SJCRH30 (cell line): ENCODE measurements around the gene VPS13D. TPM values are rescaled to one million over a fixed set of nuclear protein-coding genes. Genes with fewer than 3 reads are reported as not detected.
"Not testable (repeated sequence)": the region's sequence is repeated elsewhere in the genome, so short reads cannot be mapped to it uniquely, and the experiment has no call there.

Experiments used
- DNase-seq, 2 experiments: peaks; one replicate each; pipeline ENCODE4 v3.0.0-alpha.2; 2015 to 2020
- H3K27ac ChIP-seq: fragments of 250-450 bp; sonication (Bioruptor Pico); 2 replicates; pipeline ENCODE4 v1.5.1; 2020; ENCODE audit warnings: mild to moderate bottlenecking, moderate library complexity
- H3K27me3 ChIP-seq: fragments of 250-450 bp; sonication (Bioruptor Pico); 2 replicates; pipeline ENCODE4 v1.5.1; 2020; ENCODE audit warnings: mild to moderate bottlenecking, moderate library complexity
- H3K36me3 ChIP-seq: fragments of 250-450 bp; sonication (Bioruptor Pico); 2 replicates; pipeline ENCODE4 v1.5.1; 2020; ENCODE audit warnings: mild to moderate bottlenecking, moderate library complexity
- H3K4me1 ChIP-seq: fragments of 250-450 bp; sonication (Bioruptor Pico); 2 replicates; pipeline ENCODE4 v1.5.1; 2020; ENCODE audit warnings: mild to moderate bottlenecking, moderate library complexity
- H3K4me3 ChIP-seq: fragments of 250-450 bp; sonication (Bioruptor Pico); 2 replicates; pipeline ENCODE4 v1.5.1; 2020; ENCODE audit warnings: mild to moderate bottlenecking, moderate library complexity
- H3K9me3 ChIP-seq: fragments of 250-450 bp; sonication (Bioruptor Pico); replicated peaks from 2 replicates; pipeline ENCODE4 v1.5.1; 2020; ENCODE audit warnings: mild to moderate bottlenecking, moderate library complexity
- total RNA-seq: library from RNA; depleted of rRNA; stranded (reverse); fragments of >200 nt; shearing (Covaris generic); gene quantifications from 2 replicates; pipeline ENCODE4 v1.2.3, GENCODE V29; 2014

VPS13D gene
- total RNA-seq, 1 experiment from 2014 or later, result 33.1 TPM

GRCh38 chr1:12465126-12465525 is 235.3 kb downstream of the VPS13D start:
- peaks cover 29% of the 10 kb centered on the region for H3K4me1 ChIP-seq
- H3K27ac ChIP-seq, result no peak overlapping the region
- H3K4me3 ChIP-seq, result no peak overlapping the region
- no peak for DNase-seq
- peaks cover 10% of the 10 kb centered on the region for H3K36me3 ChIP-seq
- no peaks in the 10 kb centered on the region for H3K27me3 ChIP-seq
- H3K9me3 ChIP-seq, result no peaks in the 10 kb centered on the region

GRCh38 chr1:12466816-12467215 is 237.0 kb downstream of the VPS13D start:
- H3K36me3 ChIP-seq, result peaks cover 8% of the 10 kb centered on the region
- no peak for DNase-seq
- no peaks in the 10 kb centered on the region for H3K9me3 ChIP-seq
- H3K4me1 ChIP-seq, result peaks cover 30% of the 10 kb centered on the region
- H3K4me3 ChIP-seq, result no peak overlapping the region
- no peaks in the 10 kb centered on the region for H3K27me3 ChIP-seq
- H3K27ac ChIP-seq, result no peak overlapping the region; the same call in 1 of the 2 replicates

GRCh38 chr1:12467570-12468286 is 237.9 kb downstream of the VPS13D start:
- no peaks in the 10 kb centered on the region for H3K9me3 ChIP-seq
- H3K4me3 ChIP-seq, result no peak overlapping the region
- H3K27ac ChIP-seq, result peak overlapping the region; percentile 56
- H3K27me3 ChIP-seq, result no peaks in the 10 kb centered on the region
- peak in 1 of 2 experiments; percentile 47 for DNase-seq
- H3K36me3 ChIP-seq, result peaks cover 4% of the 10 kb centered on the region; the same call in 1 of the 2 replicates
- peaks cover 34% of the 10 kb centered on the region for H3K4me1 ChIP-seq

- H3K27me3 ChIP-seq, result no peaks in the 10 kb centered on the region
Measured at GRCh38 chr1:12468323-12468722, 238.5 kb downstream of the VPS13D start.

GRCh38 chr1:12469493-12469892 is 239.7 kb downstream of the VPS13D start:
- no peak overlapping the region for H3K27ac ChIP-seq
- no peak overlapping the region for H3K4me3 ChIP-seq
- H3K27me3 ChIP-seq, result no peaks in the 10 kb centered on the region
- 0 out of 2 replicates have a peak, but pooled peaks cover 4% of the 10 kb centered on the region for H3K36me3 ChIP-seq
- peak in 1 of 2 experiments; percentile 59 for DNase-seq
- H3K9me3 ChIP-seq, result no peaks in the 10 kb centered on the region
- peaks cover 42% of the 10 kb centered on the region for H3K4me1 ChIP-seq

More at GRCh38 chr1:12468323-12468722, 238.5 kb downstream of the VPS13D start:
- Histone ChIP-seq H3K27ac (no peak overlapping the region; the same call in 1 of the 2 replicates), H3K4me3 (no peak overlapping the region), H3K9me3 (no peaks in the 10 kb centered on the region), H3K4me1 (peaks cover 39% of the 10 kb centered on the region), H3K36me3 (peaks cover 4% of the 10 kb centered on the region; the same call in 1 of the 2 replicates)
- no peak for DNase-seq

GRCh38 chr1:12469990-12470389 is 240.2 kb downstream of the VPS13D start:
- no peak for DNase-seq
- Histone ChIP-seq H3K4me1 (peaks cover 42% of the 10 kb centered on the region), H3K4me3 (no peak overlapping the region), H3K27me3 (no peaks in the 10 kb centered on the region), H3K36me3 (0 out of 2 replicates have a peak, but pooled peaks cover 4% of the 10 kb centered on the region), H3K27ac (no peak overlapping the region), H3K9me3 (no peaks in the 10 kb centered on the region)

DNA sequence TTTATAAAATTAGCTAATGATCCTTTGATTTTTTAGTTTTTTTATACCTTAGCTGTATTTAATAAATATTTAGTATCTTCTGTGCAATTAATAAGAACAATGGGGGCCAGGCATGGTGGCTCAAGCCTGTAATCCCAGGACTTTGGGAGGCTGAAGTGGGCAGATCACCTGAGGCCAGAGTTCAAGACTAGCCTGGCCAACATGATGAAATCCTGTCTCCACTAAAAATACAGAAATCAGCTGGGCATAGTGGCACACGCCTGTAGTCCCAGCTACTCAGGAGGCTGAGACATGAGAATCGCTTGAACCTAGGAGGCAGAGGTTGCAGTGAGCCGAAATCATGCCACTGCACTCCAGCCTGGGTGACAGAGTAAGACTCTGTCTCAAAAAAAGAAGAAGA is 241.1 kb downstream of the VPS13D start:
- not testable (repeated sequence) for H3K36me3 ChIP-seq, DNase-seq, H3K9me3 ChIP-seq, H3K4me3 ChIP-seq, H3K27ac ChIP-seq, H3K27me3 ChIP-seq
- H3K4me1 ChIP-seq, result peaks cover 47% of the 10 kb centered on the region

GRCh38 chr1:12472156-12472797 is 242.4 kb downstream of the VPS13D start:
- no peaks in the 10 kb centered on the region for H3K36me3 ChIP-seq
- DNase-seq, result no peak
- no peak overlapping the region for H3K27ac ChIP-seq
- H3K4me3 ChIP-seq, result no peak overlapping the region
- H3K9me3 ChIP-seq, result no peaks in the 10 kb centered on the region
- H3K4me1 ChIP-seq, result peaks cover 49% of the 10 kb centered on the region
- no peaks in the 10 kb centered on the region for H3K27me3 ChIP-seq

- H3K9me3 ChIP-seq, result no peaks in the 10 kb centered on the region
- peaks cover 53% of the 10 kb centered on the region for H3K4me1 ChIP-seq
- no peak overlapping the region for H3K4me3 ChIP-seq
- H3K27me3 ChIP-seq, result no peaks in the 10 kb centered on the region
- H3K27ac ChIP-seq, result peak overlapping the region; percentile 60
- peak in 1 of 2 experiments; percentile 27 for DNase-seq
- H3K36me3 ChIP-seq, result no peaks in the 10 kb centered on the region
Measured at GRCh38 chr1:12472798-12473551, 243.1 kb downstream of the VPS13D start.

DNA sequence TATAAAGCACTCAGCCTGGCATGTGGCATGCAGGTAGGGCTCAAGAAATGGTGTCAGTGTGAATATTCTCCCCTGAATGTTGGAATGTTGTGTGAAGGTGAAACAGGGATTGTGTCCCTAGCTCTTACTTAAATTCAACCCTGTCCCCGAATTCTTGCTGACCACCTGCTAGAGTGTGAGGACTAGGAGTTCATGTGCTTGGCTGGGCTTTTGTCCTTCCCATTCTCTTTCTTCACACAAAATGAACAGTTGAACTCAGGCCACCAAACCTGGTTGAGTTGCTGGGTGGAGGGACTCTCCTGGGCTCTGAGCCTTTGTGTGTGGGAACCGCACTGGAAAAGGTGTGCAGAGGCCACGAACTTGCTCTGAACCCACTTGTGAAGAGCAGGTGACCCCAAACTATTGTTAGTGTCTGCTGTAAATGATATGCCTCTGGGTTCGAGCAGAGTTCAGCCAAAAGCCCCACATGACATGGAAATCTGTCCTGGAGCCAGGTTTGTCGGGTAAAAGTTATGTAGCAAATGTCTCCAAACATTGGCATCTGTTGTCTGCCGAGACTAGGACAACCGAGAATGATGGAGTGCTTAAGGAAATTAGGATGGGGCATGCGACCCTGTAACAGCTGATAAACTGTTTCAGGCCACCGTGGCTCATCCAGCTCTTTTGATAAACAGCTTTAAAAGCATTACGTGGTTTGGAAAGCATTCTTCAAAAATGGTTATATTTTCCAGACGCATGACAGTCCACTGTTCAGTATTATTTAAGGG is 243.9 kb downstream of the VPS13D start:
- no peaks in the 10 kb centered on the region for H3K27me3 ChIP-seq
- H3K27ac ChIP-seq, result peak overlapping the region; percentile 60
- DNase-seq, result peak; percentile 77 to 89
- H3K36me3 ChIP-seq, result no peaks in the 10 kb centered on the region
- H3K4me3 ChIP-seq, result no peak overlapping the region
- no peaks in the 10 kb centered on the region for H3K9me3 ChIP-seq
- H3K4me1 ChIP-seq, result peaks cover 52% of the 10 kb centered on the region

- Histone ChIP-seq H3K27me3 (no peaks in the 10 kb centered on the region), H3K36me3 (no peaks in the 10 kb centered on the region), H3K9me3 (no peaks in the 10 kb centered on the region), H3K27ac (no peak overlapping the region), H3K4me1 (peaks cover 52% of the 10 kb centered on the region), H3K4me3 (no peak overlapping the region)
- no peak for DNase-seq
Measured at GRCh38 chr1:12475101-12475500, 245.3 kb downstream of the VPS13D start.

DNA sequence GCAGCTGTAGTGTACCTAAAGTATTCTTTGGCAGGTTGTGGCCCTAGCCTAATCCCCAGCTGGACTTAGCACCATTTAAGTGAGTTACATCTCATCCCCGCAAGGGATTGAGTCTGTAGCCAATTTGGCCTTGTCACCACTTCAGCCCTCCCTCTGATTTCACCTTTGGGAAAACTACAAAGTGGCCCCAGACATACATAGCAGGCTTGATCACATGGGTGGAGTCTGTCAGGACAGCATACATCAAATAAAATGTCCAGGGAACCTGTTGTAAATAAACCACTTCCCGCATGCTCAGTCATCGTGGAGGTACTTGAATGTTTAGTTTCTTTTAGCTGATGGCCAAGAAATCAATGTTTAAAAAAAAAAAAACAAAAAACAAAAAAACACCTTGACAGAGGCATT is 245.7 kb downstream of the VPS13D start:
- peaks cover 52% of the 10 kb centered on the region for H3K4me1 ChIP-seq
- no peaks in the 10 kb centered on the region for H3K27me3 ChIP-seq
- no peak overlapping the region for H3K4me3 ChIP-seq
- no peaks in the 10 kb centered on the region for H3K36me3 ChIP-seq
- H3K9me3 ChIP-seq, result no peaks in the 10 kb centered on the region
- no peak overlapping the region for H3K27ac ChIP-seq
- DNase-seq, result no peak

DNA sequence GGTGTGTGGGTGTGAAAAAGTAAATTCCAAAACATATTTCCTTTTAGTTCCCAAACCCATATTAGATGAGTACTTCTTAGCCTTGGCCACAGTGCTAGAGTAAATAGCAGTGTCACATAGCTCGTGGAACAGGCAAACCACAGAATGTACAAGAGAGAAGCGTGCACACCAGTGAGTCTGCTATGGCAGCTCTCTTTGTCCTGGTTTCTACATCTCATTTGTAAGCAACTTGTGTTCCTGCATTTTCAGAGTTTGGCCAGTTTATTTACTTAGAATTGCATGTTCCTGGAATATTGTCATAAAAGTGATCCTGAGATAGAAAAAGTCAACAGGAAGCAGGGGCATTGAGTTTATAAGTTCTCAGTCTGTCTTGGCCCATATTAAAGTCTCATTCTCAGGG is 246.1 kb downstream of the VPS13D start:
- Histone ChIP-seq H3K27ac (no peak overlapping the region), H3K4me3 (no peak overlapping the region), H3K36me3 (no peaks in the 10 kb centered on the region), H3K9me3 (no peaks in the 10 kb centered on the region), H3K4me1 (peaks cover 56% of the 10 kb centered on the region), H3K27me3 (no peaks in the 10 kb centered on the region)
- no peak for DNase-seq

DNA sequence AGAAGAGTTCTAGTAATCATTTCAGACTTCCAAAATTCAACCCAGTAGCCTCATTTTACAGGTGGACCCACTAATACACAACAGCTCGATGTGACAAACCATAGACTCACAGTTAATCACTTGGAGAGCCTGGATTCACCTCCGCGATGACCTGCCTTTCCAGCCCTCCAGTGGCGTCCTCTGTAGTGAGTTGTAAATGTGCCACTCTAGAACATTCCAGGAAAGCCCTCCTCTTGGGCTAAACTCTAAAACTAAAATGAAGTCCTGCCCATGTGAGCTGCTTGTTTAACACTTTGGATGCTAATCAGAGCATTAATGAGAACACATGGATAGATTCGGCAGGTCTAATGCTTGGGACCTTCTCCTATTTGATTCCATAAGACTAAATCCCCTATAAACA is 247.5 kb downstream of the VPS13D start:
- DNase-seq, result no peak
- no peak overlapping the region for H3K4me3 ChIP-seq
- no peaks in the 10 kb centered on the region for H3K9me3 ChIP-seq
- peaks cover 62% of the 10 kb centered on the region for H3K4me1 ChIP-seq
- H3K27ac ChIP-seq, result peak overlapping the region; percentile 79
- no peaks in the 10 kb centered on the region for H3K36me3 ChIP-seq
- no peaks in the 10 kb centered on the region for H3K27me3 ChIP-seq
